PC-3 (cell line): ENCODE measurements around the gene WIPF3.

Experiments used
- EZH2 ChIP-seq: fragments of 300-600 bp; sonication (generic); IDR thresholded peaks from one replicate; pipeline ENCODE4 v1.6.1; 2017; ENCODE audit warnings: antibody characterized with exemption, mild to moderate bottlenecking, low read length; ENCODE audit not compliant: unreplicated experiment
- TF ChIP-seq, protein P1 (sequence below): fragments of 300-600 bp; sonication (generic); conservative IDR thresholded peaks from 2 replicates; pipeline ENCODE4 v1.5.1; 2017; ENCODE audit warnings: antibody characterized with exemption, low read depth, mild to moderate bottlenecking, low read length

GRCh38 chr7:29770371-29770770 lies 35.9 kb upstream of the WIPF3 start:
- TF ChIP-seq, protein P1, sequence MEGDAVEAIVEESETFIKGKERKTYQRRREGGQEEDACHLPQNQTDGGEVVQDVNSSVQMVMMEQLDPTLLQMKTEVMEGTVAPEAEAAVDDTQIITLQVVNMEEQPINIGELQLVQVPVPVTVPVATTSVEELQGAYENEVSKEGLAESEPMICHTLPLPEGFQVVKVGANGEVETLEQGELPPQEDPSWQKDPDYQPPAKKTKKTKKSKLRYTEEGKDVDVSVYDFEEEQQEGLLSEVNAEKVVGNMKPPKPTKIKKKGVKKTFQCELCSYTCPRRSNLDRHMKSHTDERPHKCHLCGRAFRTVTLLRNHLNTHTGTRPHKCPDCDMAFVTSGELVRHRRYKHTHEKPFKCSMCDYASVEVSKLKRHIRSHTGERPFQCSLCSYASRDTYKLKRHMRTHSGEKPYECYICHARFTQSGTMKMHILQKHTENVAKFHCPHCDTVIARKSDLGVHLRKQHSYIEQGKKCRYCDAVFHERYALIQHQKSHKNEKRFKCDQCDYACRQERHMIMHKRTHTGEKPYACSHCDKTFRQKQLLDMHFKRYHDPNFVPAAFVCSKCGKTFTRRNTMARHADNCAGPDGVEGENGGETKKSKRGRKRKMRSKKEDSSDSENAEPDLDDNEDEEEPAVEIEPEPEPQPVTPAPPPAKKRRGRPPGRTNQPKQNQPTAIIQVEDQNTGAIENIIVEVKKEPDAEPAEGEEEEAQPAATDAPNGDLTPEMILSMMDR: no peak
- no peak for TF ChIP-seq EZH2
